ENCODE data around the gene PTPN21.

DNA sequence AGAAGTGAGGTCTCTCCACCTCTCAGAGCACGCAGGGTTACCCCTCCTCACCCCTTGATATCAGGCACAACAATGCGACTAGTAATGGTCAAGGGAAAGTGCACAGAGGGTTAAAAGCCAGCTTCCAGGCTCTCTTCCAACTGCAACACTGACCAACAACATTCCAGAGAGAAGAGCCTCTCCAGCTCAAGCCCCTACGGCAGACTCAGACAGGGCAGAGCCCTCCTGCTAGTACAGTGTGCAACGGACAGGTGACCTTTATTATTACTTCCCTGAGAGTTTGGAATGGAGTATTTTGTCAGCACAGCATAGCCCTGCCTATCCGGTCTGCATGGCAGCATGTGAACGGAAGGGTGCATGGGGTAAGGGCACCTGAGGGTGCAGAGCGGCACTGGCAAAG lies 73.0 kb downstream of the PTPN21 start:
- TF ChIP-seq, protein P1, sequence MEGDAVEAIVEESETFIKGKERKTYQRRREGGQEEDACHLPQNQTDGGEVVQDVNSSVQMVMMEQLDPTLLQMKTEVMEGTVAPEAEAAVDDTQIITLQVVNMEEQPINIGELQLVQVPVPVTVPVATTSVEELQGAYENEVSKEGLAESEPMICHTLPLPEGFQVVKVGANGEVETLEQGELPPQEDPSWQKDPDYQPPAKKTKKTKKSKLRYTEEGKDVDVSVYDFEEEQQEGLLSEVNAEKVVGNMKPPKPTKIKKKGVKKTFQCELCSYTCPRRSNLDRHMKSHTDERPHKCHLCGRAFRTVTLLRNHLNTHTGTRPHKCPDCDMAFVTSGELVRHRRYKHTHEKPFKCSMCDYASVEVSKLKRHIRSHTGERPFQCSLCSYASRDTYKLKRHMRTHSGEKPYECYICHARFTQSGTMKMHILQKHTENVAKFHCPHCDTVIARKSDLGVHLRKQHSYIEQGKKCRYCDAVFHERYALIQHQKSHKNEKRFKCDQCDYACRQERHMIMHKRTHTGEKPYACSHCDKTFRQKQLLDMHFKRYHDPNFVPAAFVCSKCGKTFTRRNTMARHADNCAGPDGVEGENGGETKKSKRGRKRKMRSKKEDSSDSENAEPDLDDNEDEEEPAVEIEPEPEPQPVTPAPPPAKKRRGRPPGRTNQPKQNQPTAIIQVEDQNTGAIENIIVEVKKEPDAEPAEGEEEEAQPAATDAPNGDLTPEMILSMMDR (IDR thresholded peaks at IDR 0.05): no peak
- TF ChIP-seq, protein P2, sequence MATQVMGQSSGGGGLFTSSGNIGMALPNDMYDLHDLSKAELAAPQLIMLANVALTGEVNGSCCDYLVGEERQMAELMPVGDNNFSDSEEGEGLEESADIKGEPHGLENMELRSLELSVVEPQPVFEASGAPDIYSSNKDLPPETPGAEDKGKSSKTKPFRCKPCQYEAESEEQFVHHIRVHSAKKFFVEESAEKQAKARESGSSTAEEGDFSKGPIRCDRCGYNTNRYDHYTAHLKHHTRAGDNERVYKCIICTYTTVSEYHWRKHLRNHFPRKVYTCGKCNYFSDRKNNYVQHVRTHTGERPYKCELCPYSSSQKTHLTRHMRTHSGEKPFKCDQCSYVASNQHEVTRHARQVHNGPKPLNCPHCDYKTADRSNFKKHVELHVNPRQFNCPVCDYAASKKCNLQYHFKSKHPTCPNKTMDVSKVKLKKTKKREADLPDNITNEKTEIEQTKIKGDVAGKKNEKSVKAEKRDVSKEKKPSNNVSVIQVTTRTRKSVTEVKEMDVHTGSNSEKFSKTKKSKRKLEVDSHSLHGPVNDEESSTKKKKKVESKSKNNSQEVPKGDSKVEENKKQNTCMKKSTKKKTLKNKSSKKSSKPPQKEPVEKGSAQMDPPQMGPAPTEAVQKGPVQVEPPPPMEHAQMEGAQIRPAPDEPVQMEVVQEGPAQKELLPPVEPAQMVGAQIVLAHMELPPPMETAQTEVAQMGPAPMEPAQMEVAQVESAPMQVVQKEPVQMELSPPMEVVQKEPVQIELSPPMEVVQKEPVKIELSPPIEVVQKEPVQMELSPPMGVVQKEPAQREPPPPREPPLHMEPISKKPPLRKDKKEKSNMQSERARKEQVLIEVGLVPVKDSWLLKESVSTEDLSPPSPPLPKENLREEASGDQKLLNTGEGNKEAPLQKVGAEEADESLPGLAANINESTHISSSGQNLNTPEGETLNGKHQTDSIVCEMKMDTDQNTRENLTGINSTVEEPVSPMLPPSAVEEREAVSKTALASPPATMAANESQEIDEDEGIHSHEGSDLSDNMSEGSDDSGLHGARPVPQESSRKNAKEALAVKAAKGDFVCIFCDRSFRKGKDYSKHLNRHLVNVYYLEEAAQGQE (IDR thresholded peaks at IDR 0.05; ENCODE audit: insufficient read depth in 1 of 2, low read depth in 2 of 2, low read length in 1 of 2): no peak
- TF ChIP-seq POLR2AphosphoS5 (IDR thresholded peaks at IDR 0.05; ENCODE audit: low read depth, low read length): no peak
- no peak for TF ChIP-seq TCF7L2 (IDR thresholded peaks at IDR 0.05; ENCODE audit: low read depth, low read length)
